Neural cell (in vitro differentiated cells): ENCODE results near the gene HMCN2.

Experiments used
- EZH2 ChIP-seq: fragments of 200-600, 300-800 bp; shearing (Covaris generic), sonication (generic); IDR thresholded peaks from 2 replicates; pipeline ENCODE4 v1.6.1; 2014; ENCODE audit warnings: antibody characterized with exemption, low read length, borderline replicate concordance, mild to moderate bottlenecking; ENCODE audit not compliant: insufficient read depth, poor library complexity, severe bottlenecking
- RAD21 ChIP-seq: fragments of 450-650 bp; conservative IDR thresholded peaks from 2 replicates; pipeline ENCODE4 v1.6.1; 2014; ENCODE audit warnings: antibody characterized with exemption, mild to moderate bottlenecking, moderate library complexity
- TF ChIP-seq, protein P1 (sequence below): fragments of 450-650 bp; IDR thresholded peaks from 2 replicates; pipeline ENCODE4 v1.5.1; 2014; ENCODE audit warnings: antibody characterized with exemption, mild to moderate bottlenecking, moderate library complexity; ENCODE audit not compliant: poor library complexity, severe bottlenecking

DNA sequence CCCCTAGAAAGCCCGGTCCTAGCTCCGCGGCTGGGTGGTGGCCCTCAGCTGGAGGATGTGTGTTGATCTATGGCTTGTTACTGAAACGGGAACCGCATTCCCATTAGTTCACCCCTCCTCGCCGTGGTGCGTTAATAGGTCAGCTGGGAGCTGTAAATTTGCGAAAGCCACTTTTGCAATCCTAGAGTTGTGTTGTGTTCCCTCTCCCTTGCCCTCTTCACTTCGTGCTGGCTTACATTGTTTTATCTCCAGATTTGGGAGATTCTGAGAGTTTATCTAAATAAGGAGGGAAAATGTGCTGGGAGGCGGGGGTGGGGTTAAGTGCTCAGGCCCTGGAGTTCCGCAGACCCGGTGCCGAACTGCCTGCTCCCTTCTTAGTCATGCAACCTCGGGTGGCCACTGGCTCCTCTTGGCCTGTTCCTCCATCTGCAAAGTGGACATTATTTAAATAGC, 62.8 kb downstream of the HMCN2 start:
- TF ChIP-seq RAD21 (no peak), EZH2 (no peak)
- TF ChIP-seq, protein P1, sequence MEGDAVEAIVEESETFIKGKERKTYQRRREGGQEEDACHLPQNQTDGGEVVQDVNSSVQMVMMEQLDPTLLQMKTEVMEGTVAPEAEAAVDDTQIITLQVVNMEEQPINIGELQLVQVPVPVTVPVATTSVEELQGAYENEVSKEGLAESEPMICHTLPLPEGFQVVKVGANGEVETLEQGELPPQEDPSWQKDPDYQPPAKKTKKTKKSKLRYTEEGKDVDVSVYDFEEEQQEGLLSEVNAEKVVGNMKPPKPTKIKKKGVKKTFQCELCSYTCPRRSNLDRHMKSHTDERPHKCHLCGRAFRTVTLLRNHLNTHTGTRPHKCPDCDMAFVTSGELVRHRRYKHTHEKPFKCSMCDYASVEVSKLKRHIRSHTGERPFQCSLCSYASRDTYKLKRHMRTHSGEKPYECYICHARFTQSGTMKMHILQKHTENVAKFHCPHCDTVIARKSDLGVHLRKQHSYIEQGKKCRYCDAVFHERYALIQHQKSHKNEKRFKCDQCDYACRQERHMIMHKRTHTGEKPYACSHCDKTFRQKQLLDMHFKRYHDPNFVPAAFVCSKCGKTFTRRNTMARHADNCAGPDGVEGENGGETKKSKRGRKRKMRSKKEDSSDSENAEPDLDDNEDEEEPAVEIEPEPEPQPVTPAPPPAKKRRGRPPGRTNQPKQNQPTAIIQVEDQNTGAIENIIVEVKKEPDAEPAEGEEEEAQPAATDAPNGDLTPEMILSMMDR, result no peak
